Activated CD8-positive, alpha-beta memory T cell treated with anti-CD3 and anti-CD28 coated beads for 24 hours (primary cell): ENCODE results near the gene WWOX.
"Not testable (repeated sequence)": the region's sequence is repeated elsewhere in the genome, so short reads cannot be mapped to it uniquely, and the experiment has no call there.

Experiments used
- DNase-seq: peaks from one replicate; pipeline ENCODE4 v3.0.0-alpha.2; 2020

The WWOX gene

DNA sequence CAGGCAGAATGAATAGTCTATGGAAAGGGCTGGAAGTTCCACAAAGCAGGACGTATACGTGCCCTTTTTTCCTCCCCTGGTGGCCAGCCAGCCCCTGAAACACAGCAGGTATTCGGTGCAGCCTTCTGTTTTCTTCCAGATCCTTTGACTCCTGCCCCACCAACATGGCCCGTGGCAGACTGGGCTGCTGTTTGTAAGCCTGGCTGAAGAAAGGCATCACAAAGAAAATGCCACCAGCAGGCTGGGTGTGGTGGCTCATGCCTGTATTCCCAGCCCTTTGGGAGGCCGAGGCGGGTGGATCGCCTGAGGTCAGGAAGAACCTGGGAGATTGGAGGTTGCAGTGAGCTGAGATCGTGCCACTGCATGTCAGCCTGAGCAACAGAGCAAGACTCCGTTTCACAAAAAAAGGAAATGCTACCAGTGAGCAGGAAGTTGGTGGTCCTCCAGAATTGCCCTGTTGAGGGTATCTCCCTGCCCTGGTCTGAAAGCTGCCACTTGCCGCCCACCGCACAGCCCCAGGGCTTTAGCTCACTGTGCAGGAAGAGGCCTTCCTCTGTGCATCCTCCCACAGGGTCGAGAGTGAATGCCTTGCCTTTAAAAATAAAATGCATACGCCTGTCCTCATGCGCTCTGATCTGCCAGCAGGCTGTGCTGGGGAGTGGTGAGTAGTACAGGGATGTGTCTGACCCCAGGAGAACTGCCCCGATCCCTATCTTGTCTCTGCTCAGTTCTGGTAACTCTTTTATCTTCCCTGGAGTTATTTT, 913.4 kb downstream of the WWOX start:
- no peak for DNase-seq

DNA sequence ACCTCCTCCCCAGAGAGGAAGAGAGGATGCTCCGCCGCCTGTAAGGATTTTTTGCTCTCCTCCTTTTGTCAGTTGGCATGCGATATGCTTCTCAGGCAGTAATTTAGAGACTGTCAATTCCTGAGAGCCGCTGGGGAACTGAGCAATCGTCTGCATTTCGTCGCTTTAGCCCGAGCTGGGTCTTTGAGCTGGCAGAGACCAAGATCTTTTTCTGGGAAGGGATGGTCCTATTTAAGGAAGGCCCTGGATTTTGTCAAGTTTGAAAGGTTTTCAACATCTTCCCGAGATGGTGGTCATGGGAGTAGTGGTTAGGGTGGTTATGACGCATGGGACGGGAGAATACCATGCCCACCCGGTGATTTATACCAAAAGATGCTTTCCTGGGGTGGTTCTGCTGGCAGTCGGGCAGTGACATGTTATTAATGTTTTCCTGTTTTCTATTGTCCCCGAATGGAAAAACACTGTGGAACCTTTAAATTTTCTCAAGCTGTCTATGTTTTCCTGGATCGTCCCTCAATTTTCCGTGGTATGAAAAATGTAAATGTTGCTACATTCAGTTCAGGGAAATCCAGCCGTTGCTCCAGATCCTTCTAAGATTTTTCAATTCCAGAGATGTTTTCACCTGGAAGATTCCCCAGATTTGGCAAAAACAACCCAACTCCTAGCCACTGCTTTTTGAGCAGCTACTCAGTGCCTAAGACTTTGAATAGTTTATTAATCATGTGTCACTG, 914.6 kb downstream of the WWOX start:
- DNase-seq, result no peak

DNA sequence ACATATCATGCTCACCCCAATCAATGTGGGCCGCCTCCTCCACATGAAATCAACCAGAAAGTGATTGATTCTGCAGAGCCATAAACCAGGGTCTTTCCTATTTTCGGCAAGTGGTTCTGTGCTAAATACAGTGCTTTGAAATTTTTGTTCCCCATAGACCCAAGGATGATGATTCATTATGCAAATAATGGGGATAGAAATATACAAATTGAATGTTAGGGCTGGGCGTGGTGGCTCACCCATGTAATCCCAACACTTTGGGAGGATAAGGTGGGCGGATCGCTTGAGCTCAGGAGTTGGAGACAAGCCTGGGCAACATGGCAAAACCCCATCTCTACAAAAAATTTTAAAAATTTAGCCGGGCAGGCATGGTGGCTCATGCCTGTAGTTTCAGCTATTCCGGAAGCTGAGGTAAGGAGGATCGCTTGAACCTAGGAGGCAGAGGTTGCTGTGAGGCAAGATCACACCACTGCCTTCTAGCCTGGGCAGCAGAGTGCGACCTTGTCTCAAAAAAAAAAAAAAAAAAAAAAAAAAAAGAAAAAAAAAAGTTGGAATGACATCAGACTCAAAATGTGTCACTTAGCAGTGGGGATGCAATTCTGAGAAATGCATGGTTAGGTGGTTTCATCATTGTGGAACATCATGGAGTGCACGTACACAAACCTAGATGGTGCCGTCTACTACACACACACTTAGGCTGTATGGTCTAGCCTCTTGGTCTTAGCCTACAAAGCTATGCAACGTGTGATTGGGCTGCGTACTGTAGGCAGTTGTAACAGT, 919.4 kb downstream of the WWOX start:
- DNase-seq, result no peak

DNA sequence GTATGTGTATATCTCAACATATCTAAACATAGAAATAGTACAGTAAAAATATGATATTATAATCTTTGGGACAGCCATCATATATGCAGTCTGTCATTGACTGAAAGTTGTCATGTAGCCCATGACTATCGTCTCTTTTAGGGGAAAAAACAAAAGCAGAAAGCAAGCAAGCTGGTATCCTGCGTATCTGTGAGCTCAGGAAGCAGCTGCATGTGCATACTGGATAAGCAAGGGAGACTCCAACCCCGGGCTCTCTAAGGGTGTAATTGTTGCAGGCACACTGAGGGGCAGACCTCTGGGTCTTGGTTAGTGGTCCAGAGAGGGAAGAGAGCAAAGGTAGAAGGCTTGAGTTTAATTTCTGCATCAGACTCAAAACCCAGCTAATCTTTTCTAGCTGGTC, 920.0 kb downstream of the WWOX start:
- no peak for DNase-seq

DNA sequence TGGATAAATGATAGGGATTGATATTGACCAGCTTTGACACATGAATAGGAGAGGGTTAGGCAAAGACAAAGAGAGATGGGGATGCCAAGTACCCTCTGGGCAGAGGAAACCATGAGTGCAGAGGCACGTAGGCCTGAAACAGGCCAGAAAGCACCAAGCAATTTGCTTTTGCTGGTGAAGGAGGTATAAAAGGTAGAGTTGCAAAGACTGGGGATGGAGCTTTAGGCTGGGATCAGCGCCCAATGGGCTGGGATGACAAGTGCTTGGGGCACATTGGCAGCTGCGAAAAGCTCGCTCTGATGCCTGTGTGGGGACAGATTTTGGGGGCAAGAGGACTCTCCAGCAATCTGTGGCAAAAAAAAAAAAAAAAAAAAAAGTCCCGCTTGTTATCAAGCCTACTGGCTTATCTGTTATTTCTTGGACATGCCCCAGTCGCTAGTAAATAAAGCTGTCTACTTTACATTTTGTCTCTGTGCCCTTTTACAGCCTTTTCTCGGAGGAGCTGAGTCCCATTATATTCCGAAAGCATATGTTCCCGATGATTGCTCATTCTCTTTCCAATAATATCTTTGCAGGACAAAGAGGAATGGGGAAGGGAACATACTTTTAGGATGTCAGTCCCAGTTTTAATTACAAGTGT, 922.7 kb downstream of the WWOX start:
- no peak for DNase-seq

DNA sequence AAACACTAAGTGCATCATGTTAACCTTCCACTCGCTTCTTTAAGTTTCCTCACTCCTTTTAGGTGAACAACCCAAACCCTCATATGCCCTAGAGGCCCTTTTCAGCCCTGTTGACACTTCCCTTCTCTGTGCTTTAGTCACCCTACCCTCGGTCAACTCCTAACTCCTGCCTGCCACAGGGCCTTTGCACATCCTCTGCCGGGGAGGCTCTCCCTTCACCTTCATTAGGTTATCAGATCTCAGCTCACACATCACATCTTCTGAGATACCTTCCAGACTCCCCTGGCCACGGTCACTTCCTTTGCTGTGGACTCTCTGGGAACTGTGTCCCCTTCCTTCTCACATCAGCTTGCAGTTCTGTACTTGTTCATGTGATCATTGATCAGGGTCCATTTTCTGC, 926.7 kb downstream of the WWOX start:
- no peak for DNase-seq

DNA sequence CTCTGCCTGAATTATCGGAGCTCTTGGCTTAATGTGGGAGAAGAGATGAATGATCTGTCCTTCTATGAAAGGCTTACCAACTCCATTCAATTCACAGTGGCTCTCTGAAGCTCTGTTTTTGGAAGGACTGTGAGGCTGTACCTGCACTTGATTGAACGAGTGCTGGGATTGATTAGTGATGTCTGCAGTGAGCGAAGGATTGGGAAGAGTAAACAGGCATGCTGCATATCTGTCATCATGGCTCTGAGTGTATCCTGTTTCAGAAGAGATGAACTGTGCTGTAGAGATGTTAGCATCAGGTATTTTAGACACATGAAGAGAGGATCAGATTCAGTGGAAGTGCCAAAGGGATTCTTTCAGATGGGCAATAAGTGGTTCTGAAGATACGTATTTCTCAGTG, 937.1 kb downstream of the WWOX start:
- DNase-seq, result no peak

DNA sequence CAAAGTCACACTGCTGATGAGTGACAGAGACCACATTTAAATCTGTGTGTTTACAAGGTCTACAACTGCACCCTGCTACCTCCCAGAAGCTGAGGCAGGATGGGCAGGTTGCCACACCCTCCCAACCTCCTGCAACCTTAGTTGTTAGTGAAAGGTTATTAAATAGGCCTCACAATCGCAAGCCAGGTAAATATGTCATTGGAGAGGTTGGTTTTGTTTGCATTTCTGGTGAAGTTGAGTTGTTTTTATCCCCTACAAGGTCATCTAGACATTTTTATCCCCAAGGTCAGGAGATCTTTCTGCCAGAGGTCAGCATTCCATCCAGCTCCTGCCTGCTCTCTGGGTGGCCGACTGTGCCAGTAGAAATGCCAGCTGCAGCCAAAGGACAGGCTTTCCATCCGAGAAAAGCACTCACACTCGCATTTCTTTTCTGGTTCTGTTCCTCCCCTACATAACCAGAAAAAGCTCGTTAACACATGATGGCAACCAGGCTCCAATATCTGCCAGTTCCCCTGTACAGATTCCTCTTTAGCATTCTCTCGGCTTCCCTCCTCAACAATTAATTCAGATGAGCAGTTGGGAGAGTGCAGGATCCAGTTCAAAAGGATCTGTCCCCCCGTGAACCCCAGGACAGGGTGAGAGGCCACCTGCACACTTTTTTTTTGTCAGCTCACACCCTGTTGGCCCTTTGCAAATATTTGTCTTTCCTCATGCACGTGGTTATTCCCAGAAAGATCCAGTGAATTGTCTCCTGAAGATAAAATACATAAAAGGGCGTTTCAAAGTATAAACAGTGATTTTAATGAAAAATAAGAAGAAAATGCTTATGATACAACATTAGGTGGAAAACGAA, 938.3 kb downstream of the WWOX start:
- DNase-seq, result no peak

DNA sequence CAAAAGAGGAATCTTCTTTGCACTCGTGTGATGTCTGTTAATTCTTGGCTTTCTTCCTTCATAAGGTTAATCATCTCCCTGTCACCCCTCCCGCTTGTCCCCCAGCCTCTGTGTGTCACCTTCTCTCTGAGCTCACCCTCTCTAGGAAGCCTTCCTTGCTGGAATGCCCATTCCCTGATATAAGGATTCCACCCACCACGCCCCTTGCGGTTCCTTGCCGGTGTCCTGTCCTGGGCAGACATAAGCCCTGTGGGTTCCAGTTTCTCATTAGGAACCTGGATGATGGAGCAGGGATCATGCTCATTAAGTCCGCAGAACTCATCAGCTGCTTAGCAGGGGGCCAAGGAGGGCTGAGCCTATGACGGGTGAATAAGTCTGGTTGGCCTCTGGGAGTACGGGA, 941.8 kb downstream of the WWOX start:
- no peak for DNase-seq

DNA sequence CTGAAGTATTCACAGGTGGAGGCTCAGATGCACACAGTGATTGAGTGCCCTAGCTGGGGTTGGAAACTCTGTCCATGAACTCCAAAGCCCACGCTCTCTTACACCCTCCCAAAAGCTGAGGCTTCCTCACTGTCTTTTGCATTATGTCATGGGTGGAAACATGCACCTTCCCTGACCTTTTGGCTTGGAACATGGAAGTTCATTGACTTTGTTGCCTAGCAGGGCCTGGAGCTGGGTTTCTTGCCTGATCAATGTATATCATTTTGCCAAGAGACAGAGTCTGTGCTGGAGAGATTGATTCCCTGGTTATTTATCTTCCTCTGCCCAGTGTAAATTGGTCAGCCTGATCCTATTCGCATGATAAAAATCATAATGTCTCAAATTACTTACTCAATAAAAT, 942.7 kb downstream of the WWOX start:
- no peak for DNase-seq

DNA sequence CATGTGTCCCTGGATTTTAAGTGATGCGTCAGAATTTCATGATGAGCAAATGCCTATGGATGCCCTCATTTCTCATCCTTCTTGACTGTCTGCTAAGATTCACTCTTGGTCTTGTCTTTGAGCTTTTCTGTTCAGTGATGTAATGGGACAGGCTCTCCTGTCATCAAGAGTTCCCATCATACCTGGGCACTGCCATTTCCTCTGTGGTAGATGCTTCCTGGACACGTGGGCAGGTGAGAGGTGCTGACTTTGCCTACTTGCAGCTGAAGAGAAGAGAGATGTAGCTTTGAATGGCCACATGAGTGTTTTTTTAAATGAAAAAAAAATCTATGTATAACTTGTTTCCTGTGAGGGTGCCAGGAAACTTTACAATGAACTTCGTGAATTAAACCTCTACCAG, 943.4 kb downstream of the WWOX start:
- no peak for DNase-seq

DNA sequence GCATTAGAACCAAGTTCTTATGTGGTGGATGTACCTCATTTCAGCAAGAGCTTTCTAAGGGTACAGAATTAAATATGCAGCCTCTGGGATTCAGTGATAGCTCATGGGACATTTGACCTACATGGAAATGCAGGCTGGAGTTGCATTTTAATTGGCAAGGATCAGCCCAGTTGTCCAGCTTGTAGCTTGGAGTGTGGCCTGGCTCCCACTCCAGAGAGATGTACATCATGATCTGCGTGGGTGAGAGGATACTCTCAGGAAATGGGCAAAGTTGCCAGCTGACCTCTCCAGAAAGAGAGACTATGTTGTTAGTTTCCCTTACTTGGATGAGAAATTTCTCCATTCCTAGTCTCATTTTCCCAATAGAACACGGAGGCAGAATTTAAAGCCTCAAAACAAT, 945.7 kb downstream of the WWOX start:
- no peak for DNase-seq

DNA sequence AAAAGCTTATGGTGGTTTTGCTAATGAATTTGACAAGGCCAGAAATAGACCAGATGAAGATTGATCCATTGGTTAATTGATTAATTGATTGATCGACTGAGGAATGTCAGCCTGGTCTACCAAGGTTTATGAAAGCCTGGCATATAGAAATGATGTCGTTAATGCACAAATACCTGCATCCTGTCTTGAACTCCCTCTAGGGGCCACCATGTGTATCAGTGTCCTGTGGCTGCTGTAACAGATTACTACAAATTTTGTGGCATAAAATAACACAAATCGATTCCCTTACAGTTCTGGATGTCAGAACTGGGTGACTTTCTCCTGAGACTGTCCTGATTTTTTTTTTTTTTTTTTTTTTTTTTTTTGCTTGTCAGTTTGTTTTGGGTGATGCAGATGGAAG, 947.9 kb downstream of the WWOX start:
- no peak for DNase-seq

DNA sequence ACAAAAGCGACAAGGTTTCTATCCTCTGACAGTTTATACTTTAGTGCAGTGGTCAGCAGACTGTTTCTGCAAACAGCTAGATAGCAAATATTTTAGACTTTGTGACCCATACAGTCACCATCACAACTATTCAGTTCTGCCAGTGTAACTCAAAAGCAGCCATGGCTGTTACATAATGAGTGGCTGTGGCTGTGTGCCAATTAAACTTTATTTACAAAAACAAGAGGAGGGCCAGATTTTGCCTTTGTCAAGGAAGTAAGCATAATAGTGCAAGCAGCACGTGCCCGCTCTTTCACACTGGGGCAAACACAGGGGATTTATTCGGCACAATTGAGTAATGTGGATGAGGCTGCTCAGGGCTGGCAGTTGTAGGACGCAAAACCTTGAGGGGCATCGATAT, 949.6 kb downstream of the WWOX start:
- no peak for DNase-seq

DNA sequence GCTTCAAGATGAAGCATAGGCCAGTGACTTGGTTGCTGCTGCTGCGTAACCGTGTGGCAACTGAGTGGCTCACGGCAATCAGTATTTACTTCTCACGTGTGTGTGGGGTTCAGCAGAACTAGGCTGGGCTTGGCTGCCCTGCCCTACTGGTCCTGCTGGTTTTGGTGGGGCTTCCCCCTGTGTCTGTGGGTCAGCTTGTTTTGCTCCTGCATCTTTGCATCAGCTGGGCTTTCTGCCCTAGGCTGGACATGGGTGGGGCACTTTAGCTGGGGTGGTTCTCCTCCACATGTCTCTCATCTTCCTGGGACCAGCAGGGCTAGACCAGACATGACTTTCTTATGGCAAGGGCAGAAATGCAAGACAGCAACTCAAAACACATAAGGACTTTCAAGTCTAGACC, 950.6 kb downstream of the WWOX start:
- DNase-seq, result no peak

DNA sequence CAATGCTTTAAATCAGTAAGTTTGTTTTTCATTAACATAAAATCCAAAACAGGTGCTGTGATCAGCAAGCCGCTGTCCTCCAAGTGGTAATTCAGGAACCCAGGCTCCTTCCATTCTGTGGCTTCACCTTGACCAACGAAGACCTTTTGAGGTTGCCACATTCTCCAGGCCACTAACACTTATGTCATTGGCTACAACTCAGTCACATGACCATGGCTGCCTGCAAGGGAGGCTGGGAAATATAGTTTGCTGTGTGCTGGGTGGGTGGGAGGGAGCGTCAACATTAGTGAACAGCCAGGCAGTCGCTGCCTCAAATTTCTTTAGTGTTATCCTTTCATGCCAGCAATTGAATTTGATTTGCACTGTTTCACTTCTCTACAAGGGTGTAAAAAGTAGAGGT, 951.9 kb downstream of the WWOX start:
- DNase-seq, result no peak

DNA sequence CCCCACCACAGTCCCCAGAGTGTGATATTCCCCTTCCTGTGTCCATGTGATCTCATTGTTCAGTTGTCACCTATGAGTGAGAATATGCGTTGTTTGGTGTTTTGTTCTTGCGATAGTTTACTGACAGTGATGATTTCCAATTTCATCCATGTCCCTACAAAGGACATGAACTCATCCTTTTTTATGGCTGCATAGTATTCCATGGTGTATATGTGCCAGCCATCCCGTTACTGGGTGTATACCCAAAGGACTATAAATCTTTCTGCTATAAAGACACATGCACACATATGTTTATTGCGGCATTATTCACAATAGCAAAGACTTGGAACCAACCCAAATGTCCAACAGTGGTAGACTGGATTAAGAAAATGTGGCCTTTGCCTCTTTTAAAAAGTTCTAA, 952.7 kb downstream of the WWOX start:
- not testable (repeated sequence) for DNase-seq

DNA sequence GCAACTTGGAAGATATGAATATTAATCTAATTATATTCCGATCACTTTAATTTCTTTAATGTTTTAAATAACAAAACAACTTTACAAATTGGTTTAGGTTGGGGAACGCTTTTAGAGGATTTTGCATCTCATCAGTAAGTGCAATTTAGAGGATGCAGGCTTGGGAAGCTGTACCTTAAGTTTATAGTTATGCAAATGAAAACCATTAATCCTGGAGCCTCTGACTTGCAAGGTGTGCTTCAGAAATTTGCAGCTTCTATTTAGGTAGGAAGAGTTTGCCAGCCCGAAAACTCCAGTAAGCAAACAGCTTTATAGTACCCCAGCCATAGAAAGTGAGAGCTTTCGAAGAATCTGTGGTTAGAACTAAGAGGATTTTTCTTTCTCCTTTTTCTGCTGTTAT, 954.1 kb downstream of the WWOX start:
- DNase-seq, result no peak

DNA sequence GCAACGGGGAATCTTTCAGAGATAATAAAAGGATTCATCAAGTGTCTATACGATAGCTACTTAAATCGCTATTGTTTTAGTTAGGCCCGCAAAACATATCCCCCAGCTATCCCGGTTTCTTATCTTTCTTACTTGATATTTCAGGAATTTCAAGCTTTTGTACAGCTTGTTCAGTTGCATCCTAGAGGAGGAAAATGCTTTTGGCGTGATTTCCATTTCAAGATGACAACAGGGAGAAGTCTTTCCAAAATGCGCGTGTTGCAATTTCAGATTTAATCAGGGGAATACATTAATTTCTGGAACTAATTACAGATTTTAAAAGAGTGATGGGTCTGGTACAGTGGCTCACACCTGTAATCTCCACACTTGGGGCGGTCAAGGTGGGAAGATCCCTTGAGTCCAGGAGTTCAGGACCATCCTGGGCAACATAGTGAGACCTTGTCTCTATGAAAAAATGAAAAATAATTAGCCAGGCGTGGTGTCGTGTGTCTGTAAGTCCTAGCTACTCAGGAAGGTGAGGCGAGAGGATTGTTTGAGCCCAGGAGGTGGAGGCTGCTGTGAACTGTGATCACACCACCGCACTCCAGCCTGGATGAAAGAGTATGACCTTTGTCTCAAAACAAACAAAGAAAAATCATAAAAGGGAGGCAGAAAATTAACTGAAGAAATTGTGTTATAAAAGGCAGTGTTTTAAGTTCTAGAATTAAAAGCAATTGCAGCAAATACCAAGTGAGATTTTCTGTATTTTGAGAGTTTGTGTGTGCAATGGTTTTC, 954.9 kb downstream of the WWOX start:
- no peak for DNase-seq

DNA sequence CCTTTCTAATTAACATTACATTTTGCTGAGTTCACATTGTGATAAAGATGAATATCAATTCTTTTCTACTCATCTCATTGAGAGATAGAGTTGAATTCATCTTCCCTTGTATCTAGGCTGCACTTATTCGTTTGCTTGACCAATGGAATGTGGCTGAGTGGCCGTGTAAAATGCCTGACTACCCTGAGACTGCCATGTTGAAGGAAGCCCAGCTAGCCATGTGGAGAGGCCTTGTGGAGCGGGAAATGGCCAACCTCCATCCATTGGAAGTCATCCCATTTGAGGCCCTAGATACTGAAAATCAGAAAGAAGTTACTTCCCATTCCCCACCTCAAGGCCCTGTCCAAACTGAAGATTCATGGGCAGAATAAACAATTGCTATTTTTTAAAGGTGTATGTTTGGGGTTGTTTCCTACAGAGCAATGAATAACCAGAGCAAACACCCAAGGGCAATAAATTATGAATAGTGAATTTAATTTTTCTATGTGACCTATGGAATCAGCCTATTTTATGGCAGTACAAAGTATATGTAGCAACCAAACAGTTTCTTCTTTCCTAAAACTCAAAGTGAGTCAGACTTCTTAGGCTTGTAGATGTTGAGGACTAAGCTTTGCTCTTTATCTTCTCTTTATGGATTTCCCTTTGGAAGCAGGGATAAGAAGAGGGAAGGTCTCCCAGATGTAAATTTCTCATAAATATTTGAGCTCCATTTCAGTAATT, 956.0 kb downstream of the WWOX start:
- DNase-seq, result no peak

DNA sequence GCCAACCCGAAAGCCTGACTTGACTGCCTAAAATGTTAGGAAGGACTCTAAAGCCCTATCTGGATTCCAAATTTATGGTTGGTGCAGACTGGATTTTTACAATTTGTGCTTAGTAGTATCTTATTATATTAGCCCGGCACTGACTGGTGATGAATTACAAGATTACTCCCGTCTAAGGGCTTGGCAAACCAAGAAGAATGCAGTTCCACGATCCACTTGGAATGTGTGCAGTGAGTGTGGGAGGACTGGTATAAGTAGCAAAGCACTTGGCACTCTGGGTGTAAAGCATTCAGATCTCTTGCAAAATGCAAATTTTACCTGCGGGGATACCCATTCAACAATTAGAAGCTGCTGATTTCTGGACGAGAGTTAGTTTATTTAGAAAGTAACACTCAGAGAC, 961.7 kb downstream of the WWOX start:
- no peak for DNase-seq
